ENCODE results near the gene POLN.

POLN gene

DNA sequence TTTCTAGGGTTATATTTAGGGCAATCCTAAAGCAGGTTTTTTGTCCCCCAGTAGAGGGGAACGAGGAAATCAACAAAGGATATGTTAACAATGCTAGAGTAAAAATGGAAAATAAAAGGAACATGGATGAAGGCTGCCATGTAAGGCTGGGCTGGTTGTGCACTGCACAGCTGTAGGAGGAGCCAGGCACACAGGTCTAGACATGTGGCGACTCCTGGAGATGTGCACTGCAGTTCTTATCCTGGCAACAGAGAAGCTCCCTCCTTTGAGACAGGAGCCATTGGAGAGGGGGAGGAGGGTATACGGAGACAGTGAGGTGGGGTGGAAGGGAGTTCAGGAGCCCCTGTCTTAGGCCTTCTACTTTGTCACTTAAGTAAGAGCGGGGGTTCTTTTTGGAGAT is 116.9 kb downstream of the POLN start:
- TF ChIP-seq, protein P1, sequence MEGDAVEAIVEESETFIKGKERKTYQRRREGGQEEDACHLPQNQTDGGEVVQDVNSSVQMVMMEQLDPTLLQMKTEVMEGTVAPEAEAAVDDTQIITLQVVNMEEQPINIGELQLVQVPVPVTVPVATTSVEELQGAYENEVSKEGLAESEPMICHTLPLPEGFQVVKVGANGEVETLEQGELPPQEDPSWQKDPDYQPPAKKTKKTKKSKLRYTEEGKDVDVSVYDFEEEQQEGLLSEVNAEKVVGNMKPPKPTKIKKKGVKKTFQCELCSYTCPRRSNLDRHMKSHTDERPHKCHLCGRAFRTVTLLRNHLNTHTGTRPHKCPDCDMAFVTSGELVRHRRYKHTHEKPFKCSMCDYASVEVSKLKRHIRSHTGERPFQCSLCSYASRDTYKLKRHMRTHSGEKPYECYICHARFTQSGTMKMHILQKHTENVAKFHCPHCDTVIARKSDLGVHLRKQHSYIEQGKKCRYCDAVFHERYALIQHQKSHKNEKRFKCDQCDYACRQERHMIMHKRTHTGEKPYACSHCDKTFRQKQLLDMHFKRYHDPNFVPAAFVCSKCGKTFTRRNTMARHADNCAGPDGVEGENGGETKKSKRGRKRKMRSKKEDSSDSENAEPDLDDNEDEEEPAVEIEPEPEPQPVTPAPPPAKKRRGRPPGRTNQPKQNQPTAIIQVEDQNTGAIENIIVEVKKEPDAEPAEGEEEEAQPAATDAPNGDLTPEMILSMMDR (conservative IDR thresholded peaks at IDR 0.05) = no peak
- no peak overlapping the region for H3K27ac ChIP-seq

DNA sequence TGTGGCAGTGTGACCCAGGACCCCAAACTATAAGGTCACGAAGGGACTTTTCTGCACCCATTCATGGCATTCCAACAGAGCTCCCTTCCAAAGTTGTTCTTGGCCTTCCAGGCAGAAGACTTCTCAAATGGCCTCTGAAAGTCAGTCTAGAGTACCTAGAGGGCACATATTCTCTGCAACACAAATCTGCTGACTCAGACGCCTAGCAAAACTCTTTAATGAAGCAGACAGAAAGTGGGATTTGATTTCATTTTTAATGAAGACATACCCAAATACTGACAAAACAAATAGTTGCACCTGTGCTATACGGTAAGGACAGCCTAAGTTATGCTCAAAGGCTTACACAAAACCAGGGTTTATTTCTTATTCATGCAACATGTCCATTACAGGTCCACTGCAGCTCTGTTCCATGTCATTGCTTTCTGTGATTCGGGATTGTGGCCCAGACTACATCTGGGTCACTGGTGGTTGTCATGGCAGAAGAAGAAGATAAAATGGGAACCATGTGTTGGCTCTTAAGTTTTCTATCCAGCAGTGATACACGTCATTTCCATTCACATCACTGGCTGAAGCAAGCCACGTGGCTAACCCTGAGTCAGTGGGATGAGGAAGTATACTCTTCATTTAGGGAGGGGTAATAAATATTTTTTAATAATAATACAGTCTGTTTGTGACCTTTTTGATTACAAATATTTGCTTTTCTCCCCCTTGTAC is 125.1 kb downstream of the POLN start:
- H3K27ac ChIP-seq = no peak overlapping the region
- TF ChIP-seq, protein P1 (conservative IDR thresholded peaks at IDR 0.05) = no peak

DNA sequence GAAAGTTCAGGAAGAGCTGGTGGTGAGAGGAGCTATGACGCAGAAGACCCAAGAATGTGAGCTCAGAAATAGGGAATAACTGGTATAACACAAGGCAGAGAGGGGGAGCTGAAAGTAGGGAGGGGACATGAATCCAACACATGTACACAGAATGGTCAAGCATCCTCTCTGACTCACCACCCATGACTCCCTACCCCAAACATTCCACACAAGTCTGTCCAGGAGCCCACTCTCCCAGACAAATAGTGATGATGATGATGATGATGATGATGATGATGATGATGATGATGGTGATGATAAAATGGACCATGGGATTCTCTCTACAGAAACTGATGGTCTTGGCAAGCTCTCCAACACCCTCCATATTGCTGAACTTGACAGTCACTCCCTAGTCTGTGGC is 136.4 kb downstream of the POLN start:
- TF ChIP-seq, protein P1 (conservative IDR thresholded peaks at IDR 0.05) = no peak

DNA sequence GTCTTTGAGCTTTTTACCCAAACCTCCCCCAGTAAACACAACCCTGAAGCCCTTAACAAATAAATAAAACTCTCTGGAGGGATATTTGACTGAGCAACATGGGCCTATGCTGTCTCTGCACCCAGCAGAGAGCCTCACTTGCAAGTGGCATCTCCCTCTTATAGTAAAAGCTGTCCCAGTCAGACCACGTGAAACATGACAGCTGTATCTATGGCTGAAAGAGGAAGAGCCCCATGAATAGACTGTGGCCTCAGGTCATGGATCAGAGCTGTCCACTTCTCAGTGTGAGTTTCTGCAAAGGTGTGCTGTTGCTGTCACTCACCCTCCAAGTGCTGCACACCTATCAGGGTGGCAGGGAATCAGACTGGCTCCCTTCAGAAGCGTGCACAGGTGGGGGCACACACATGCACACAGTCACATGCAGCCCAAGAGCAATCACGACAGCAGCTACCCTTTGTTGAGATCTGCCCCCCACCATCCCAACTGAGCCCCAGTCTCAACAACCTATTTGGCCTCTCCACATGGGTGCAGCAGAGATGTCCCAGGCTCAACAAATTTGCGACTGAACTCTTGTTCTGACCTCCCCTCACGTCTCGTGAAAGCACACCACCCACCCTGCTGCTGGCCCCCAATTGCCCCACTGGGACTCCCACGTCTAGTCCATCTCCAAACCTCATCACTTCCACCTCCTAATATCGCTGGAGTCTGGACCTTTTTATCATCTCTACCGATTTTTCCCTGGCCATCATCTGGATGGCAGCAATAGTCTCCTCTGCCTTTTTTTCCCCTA is 137.2 kb downstream of the POLN start:
- no peak overlapping the region for H3K27ac ChIP-seq
- TF ChIP-seq, protein P1 (conservative IDR thresholded peaks at IDR 0.05) = no peak

More for the DNA sequence above, 136.4 kb downstream of the POLN start:
- no peak overlapping the region for H3K27ac ChIP-seq

DNA sequence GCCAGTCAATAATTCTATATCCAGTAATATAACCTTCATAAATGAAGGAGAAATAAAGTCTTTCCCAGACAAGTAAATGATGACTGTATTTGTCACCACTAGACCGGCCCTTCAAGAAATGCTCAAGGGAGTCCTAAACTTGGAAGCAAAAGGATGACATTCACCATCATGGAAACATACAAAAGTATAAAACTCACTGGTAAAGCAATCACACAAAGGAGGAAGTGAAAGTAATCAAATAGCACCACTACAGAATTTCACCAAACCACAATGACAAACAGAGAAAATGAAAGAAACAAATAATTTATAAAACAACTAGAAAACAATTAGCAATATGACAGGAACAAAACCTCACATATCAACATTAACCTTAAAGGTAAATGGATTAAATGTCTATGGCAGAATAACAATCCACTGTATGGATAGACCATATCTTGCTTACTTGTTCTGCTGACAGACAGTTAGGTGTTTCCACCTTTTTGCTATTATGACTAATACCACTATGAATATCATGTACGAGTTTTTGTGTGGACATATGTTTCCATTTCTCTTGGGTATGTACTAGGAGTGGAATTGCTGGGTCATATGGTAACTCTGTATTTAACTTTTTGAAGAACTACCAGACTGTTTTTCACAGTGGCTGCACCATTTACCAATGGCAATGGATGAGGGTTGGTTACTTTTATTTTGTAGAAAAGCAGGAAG is 137.9 kb downstream of the POLN start:
- TF ChIP-seq, protein P1 (conservative IDR thresholded peaks at IDR 0.05) = no peak
- no peak overlapping the region for H3K27ac ChIP-seq

DNA sequence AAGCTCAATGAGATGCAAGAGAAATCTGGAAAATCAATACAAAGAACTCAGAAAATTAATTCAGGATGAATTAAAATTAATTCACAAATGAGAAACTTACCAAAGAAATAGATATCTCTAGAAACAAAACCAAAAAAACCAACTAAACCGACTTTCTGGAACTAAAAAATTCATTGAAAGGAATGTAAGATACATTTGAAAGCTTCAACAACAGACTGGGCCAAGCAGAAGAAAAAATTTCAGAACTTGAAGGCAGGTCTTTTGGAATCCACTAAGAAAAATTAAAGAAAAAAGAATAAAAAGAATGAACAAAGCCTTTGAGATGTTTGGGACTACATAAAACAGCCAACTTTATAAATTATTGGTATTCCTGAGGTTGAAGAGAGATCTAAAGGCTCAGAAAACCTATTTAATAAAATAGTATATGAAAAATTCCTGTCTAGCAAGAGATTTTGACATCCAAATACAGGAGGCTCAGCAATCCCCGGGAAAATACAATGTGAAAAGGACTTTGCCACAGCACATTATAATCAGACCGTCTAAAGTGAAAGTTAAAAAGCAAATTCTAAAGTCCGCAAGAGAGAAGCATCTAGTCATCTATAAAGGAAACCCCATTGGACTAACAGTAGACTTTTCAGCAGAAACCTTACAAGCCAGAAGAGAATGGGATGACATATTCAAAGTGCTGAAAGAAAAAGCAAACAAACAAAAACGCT is 138.6 kb downstream of the POLN start:
- TF ChIP-seq, protein P1 (conservative IDR thresholded peaks at IDR 0.05) = no peak

More for the DNA sequence above, 138.6 kb downstream of the POLN start:
- no peak overlapping the region for H3K27ac ChIP-seq
